Hematopoietic multipotent progenitor cell treated with erythropoietin and hydrocortisone succinate and interleukin-3 and kit ligand, for 4 days (in vitro differentiated cells): Measurements from ENCODE around the gene PTPN18.
"Not testable (repeated sequence)": the region's sequence is repeated elsewhere in the genome, so short reads cannot be mapped to it uniquely, and the experiment has no call there.

Experiments used
- DNase-seq: peaks from one replicate; pipeline ENCODE4 v3.0.0-alpha.2; 2015

The PTPN18 gene

GRCh38 chr2:130382313-130382917 is 26.6 kb downstream of the PTPN18 start:
- no peak for DNase-seq

DNA sequence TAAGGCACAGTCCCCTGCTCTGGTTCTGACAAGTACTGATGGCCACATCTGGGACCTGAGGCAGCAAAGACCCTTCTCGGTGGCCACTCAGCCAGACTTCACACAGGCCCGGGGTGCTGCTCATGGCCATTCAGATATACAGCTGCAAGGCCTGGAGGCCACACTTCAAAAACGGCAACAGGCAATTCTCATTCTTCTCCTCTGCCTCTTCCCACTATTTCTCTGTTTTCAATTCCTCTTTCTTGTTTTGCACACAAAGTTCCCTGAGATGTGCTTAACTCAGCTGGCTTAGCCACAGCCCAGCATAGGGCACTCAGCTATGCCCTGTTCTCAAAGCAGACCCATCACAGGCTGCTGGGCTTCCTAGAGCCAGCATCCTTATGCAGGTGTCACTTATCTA is 29.9 kb downstream of the PTPN18 start:
- no peak for DNase-seq

- no peak for DNase-seq
Observed at GRCh38 chr2:130387071-130387400, 31.2 kb downstream of the PTPN18 start.

DNA sequence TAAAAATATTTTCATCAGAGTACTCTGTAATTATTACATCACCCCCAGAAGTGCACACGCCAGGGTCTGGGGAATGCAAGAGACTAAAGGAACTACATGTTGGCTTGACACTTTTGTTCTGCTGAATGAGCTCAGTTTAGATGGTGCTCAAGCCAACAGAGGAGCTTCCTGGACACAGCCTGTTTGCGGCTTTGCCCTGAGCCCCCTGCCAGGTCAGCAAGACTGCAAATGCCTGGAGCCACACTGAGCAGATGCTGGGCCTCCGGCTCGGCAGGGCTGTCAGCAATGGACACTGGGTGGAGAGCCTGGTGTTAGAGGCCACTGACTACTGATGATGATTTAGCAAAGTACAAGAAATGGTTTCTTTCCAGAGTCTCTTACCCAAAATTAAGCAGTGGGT is 31.9 kb downstream of the PTPN18 start:
- DNase-seq, result no peak

DNA sequence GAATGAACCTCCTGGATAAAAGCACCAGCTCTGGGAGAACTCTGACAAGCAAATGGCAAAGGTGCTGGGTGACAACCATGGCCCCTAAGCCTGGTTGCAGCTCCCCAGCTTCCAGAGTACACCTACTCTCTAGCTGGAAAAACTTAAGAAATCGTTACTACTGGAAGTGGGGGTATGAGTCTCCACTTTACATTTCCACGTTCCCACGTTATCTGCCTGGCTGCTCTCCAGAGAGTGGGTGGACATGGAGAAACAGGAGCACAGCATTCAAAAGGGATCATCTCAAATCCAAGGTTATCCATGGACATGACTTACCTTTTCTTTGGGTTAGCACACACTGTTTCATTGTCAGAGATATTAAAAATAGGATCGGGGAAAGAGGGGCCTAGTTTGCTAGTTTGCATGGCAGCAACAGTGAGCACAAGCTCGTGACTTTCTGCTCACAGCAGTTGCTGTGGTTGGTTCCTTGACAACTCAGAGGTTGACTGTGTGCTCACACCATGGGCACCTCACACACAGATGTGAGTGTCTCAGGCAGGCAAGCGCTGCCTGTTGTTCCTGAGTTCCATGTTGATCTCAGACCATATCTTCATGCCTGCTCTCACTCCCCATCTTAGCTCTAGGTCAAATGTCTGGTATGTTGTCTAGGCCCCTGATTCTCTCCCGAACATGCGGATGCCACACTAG is 32.5 kb downstream of the PTPN18 start:
- no peak for DNase-seq

- DNase-seq, result no peak
Observed at GRCh38 chr2:130389358-130389757, 33.5 kb downstream of the PTPN18 start.

DNA sequence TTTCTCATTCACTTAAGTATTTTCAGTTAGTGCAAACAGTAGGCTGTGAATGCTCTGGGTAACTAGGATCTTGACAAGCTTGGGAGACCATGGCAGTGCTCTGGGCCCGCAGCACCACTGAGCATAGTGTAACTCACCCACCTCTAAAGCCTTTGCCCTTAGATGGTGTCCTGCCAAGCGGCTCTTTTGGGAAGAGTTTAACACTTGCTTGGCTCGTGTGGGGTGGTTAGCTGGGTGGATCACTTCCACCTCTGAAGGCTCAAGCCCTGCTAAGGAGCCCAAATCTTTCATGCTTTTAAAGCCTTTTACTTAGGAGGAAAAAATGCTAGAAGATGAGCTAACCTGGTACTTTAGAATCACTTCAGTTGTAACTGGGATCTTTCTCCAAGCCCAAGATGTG is 33.9 kb downstream of the PTPN18 start:
- DNase-seq, result no peak

DNA sequence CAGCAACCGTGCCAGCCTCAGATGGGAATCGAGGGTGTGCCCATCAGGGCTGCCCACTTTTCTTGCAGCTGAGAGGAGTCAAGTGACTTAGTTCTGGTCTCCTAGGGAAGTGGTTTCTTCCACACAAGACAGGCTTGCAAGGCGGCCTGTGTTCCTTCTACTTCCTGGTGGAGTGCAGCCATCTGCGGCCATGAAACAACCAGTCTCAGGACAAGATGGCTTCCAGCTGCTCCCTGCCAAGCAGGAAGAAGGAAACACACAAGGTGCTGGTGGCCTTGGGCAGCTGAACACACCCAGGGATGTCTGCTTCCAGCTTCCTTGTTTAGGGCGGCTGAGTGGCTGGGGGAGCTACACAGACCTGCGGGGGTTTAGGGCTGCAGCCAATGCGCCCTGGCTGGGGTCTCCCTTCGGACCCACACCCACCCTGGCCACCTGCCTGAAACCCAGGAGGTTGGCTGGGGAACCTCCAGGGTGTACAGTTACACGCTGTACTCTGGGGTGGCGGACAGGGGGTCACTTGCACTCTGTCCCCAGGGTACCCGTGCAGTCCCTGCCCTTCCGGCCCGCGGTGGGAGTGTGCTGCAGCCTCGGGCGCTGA is 34.7 kb downstream of the PTPN18 start:
- peak; percentile 52 for DNase-seq

- peak; percentile 89 for DNase-seq
Observed at GRCh38 chr2:130391058-130391871, 35.4 kb downstream of the PTPN18 start.

- peak; percentile 40 for DNase-seq
Observed at GRCh38 chr2:130391872-130392670, 36.2 kb downstream of the PTPN18 start.

GRCh38 chr2:130393318-130393910 is 37.6 kb downstream of the PTPN18 start:
- no peak for DNase-seq

DNA sequence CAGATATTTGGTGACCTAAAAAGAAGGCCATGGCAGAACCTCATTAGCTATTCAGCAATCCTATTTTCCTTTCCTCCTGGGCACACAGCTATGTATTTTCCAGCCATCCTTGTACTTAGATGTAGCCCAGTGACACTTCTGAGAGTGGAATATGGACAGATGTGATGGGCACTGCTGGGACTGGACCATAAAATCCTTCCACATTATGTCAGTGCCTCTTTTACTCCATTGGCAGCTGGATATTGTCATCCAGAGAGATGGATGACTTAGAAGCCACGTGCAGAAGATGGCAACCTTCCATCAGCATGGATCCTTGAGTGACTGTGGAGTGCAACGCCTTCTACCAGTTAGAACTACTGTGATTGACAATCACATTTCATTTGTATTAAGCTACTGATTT is 50.4 kb downstream of the PTPN18 start:
- not testable (repeated sequence) for DNase-seq

- DNase-seq, result not testable (repeated sequence)
Observed at GRCh38 chr2:130416693-130417092, 60.8 kb downstream of the PTPN18 start.

DNA sequence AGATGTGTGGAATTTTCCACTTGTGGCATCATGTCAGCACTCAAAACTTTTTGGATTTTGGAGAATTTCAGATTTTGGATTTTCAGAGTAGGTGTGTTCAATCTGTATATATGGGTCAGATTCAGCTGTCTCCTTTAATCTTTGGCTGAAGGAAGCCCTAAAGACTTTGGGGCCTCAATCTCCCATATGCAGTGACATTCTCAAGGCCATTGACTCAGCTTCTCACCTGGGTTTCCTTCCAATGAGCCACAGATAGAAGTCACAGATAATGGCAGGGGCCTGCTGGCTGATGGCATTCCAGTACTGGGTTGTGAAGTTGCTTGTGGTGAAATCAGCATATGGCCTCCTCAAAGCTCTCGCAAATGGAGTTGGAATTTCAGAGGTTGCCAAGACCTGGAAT is 63.0 kb downstream of the PTPN18 start:
- DNase-seq, result not testable (repeated sequence)
